Colonic mucosa (tissue), 4 donors: ENCODE data around the gene CILP2. TPM values are rescaled to one million over a fixed set of nuclear protein-coding genes. Genes with fewer than 3 reads are reported as not detected.

Experiments used
- DNase-seq: peaks from one replicate; pipeline ENCODE4 v3.0.0-alpha.2; 2020
- H3K27ac ChIP-seq: fragments of 200-600 bp; one replicate; pipeline ENCODE4 v1.8.0; 2021
- H3K27me3 ChIP-seq: fragments of 200-600 bp; one replicate; pipeline ENCODE4 v1.8.0; 2021
- H3K36me3 ChIP-seq: fragments of 200-600 bp; one replicate; pipeline ENCODE4 v1.8.0; 2021
- H3K4me1 ChIP-seq: fragments of 200-600 bp; one replicate; pipeline ENCODE4 v1.8.0; 2021; ENCODE audit warnings: mild to moderate bottlenecking
- H3K4me3 ChIP-seq: fragments of 200-600 bp; one replicate; pipeline ENCODE4 v1.8.0; 2021
- H3K9ac ChIP-seq, 2 donors: one replicate each; pipeline ENCODE4 v1.7.0; 2013; ENCODE audit warnings: control low read depth in 2 of 2, low read depth in 2 of 2, low read length in 2 of 2
- H3K9me3 ChIP-seq: fragments of 200-600 bp; one replicate; pipeline ENCODE4 v1.8.0; 2021
- intact Hi-C: fragments of 100-400 bp; cut with DNase I; formaldehyde crosslinking; loops from one replicate; pipeline ENCODE4 v1.14.1; 2022
- total RNA-seq, 2 donors: library from RNA; stranded (reverse); fragmentation: NEBNext Ultra II Directional in 1 of 2; extraction: Animal tissue kit (Norgen Biotek cat#: 25700) in 1 of 2; gene quantifications; one replicate each; pipeline ENCODE4 v1.2.1, GENCODE V29; 2021
- TF ChIP-seq, protein P1 (sequence below): fragments of 200-600 bp; IDR thresholded peaks from one replicate; pipeline ENCODE4 v1.8.0; 2022; ENCODE audit warnings: antibody characterized with exemption, mild to moderate bottlenecking
- donor health status: healthy.
- donor health status: DM: no; HTN: no; CAD: no.
- donor health status: DM: no; HTN: no; CAD: no.

Gene CILP2
- total RNA-seq, 2 donors from 2014 or later = 0.05 to 0.35 TPM

DNA sequence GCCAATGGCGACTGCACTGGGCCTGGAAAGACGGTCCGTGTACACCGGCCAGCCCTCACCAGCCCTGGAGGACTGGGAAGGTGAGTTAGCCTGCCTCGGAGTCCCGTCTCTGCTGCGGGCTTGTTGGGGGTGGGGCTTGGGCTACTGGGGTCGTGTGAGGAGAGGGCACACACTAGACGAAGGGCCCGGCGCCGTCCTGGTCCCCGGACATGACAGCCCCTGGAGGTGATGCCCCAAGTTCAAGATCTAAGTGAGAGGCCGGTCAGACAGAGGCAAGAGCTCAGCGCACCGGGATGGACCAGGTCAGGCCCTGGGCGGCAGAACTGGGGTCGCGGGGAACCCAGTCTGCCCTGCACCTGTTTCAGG lies 1.6 kb downstream of the CILP2 start:
- TF ChIP-seq, protein P1, sequence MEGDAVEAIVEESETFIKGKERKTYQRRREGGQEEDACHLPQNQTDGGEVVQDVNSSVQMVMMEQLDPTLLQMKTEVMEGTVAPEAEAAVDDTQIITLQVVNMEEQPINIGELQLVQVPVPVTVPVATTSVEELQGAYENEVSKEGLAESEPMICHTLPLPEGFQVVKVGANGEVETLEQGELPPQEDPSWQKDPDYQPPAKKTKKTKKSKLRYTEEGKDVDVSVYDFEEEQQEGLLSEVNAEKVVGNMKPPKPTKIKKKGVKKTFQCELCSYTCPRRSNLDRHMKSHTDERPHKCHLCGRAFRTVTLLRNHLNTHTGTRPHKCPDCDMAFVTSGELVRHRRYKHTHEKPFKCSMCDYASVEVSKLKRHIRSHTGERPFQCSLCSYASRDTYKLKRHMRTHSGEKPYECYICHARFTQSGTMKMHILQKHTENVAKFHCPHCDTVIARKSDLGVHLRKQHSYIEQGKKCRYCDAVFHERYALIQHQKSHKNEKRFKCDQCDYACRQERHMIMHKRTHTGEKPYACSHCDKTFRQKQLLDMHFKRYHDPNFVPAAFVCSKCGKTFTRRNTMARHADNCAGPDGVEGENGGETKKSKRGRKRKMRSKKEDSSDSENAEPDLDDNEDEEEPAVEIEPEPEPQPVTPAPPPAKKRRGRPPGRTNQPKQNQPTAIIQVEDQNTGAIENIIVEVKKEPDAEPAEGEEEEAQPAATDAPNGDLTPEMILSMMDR = no peak
- intact Hi-C loops = no loop called here
- no peak overlapping the region for H3K9ac ChIP-seq
- H3K27me3 ChIP-seq = peaks cover 29% of the 10 kb centered on the region
- no peak overlapping the region for H3K4me3 ChIP-seq
- no peak for DNase-seq
- H3K4me1 ChIP-seq = peaks cover 7% of the 10 kb centered on the region
- H3K27ac ChIP-seq = no peak overlapping the region
- no peaks in the 10 kb centered on the region for H3K36me3 ChIP-seq
- H3K9me3 ChIP-seq = no peaks in the 10 kb centered on the region

DNA sequence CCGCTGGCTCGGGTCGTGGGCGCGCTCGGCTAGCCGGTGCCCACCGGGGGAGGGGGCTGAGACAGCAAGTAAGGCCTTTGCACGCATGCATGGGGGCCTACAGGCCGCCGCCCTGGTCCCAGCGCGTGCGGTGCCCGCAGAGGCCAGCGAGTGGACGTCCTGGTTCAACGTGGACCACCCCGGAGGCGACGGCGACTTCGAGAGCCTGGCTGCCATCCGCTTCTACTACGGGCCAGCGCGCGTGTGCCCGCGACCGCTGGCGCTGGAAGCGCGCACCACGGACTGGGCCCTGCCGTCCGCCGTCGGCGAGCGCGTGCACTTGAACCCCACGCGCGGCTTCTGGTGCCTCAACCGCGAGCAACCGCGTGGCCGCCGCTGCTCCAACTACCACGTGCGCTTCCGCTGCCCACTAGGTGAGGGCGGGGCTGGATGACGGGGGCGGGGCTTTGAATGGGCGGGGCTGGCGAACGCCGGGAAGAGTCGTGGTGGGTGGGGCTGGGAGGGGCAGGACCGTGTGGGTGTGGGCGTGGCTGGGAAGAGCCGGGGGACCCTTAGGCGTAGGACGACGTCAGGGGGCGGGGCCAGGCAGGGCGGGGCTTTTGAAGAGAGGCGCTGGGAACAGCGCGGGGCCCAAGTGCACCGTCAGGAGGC lies 2.1 kb downstream of the CILP2 start:
- intact Hi-C loops = no loop called here
- Histone ChIP-seq H3K9me3 (no peaks in the 10 kb centered on the region), H3K27ac (no peak overlapping the region), H3K4me3 (peak overlapping the region; percentile 6), H3K27me3 (peaks cover 29% of the 10 kb centered on the region), H3K36me3 (no peaks in the 10 kb centered on the region), H3K4me1 (peaks cover 7% of the 10 kb centered on the region), H3K9ac (no peak overlapping the region)
- TF ChIP-seq, protein P1 = no peak
- DNase-seq = peak; percentile 95

DNA sequence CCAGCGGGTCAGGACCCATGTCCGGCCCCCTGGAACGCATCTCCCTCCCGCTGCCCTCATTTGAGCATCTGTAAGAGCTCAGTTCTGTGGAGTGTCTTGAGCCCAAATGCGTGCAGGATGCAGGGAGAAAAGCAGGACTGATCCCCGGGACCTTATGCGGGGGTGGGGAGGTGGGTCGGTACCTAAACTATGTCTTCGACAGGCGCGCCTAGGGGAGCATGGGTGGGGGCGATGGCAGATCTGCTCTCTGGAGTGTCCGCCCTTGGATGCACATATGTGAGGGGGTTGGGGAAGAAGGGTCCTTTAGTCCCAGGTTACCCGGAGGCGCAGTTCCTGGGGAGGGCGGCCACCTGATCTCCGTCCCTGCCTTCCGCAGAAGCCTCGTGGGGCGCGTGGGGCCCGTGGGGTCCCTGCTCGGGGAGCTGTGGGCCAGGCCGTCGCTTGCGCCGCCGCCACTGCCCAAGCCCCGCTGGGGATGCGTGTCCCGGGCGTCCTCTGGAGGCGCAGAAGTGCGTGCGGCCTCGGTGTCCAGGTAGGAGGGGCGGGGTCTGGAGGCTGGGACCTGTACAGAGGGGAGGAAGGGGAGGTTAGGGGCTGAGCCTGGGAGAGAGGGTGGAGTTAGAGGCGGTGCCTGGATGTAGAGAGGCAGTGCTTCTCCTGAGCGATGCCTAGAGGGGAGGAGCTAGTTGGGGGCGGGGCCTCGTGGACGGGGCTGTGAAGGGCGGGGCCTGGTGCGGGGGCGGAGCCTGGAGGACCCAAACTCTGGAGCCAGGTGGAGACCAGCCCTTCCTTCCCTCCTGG lies 2.9 kb downstream of the CILP2 start:
- peak; percentile 79 for DNase-seq
- H3K9me3 ChIP-seq = no peaks in the 10 kb centered on the region
- peak overlapping the region; percentile 6 for H3K4me3 ChIP-seq
- no peaks in the 10 kb centered on the region for H3K36me3 ChIP-seq
- peaks cover 7% of the 10 kb centered on the region for H3K4me1 ChIP-seq
- intact Hi-C loops = no loop called here
- H3K9ac ChIP-seq = no peak overlapping the region
- H3K27ac ChIP-seq = no peak overlapping the region
- H3K27me3 ChIP-seq = peaks cover 29% of the 10 kb centered on the region
- TF ChIP-seq, protein P1 = no peak

DNA sequence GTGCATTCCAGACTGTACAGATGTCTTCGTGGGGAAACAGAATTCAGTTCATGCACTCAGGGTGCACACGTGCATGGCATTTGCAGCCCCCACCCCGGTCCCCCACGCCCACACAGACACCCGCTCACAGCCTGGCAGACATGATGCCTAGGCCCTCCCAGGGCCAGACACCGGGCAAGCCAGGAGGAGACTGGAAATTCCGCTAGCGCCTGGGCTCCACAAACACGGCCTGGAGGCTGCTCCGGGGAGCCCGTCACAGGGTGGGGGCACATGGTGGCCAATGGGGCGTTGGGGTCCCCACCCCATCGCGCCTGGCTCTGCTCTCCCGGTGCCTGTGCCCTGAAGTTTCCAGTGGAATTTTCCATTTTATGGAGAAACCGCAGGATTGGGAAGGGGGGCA lies 3.6 kb downstream of the CILP2 start:
- TF ChIP-seq, protein P1 = no peak
- Histone ChIP-seq H3K9me3 (no peaks in the 10 kb centered on the region), H3K27me3 (peaks cover 29% of the 10 kb centered on the region), H3K27ac (no peak overlapping the region), H3K4me3 (peak overlapping the region; percentile 6), H3K36me3 (no peaks in the 10 kb centered on the region), H3K4me1 (peaks cover 7% of the 10 kb centered on the region), H3K9ac (no peak overlapping the region)
- intact Hi-C loops = no loop called here
- no peak for DNase-seq

DNA sequence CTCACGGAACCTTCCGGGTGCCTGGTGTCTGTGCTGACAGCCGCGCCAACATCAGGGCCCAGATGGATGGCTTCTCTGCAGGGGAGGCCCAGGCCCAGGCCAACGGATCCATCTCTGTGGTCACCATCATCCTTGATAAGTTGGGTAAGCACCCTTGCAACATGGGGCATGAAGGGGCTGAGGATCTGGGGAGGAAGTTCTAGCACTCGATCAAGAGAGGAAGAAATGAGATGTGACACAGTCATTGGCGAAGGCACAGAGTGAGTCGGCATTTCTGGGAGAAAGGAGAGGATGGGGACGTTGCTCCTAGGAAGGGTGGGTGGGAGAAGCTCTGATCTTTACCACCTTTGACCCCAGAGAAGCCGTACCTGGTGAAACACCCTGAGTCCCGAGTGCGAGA lies 4.4 kb downstream of the CILP2 start:
- DNase-seq = no peak
- H3K9ac ChIP-seq = no peak overlapping the region
- no peak overlapping the region for H3K27ac ChIP-seq
- H3K4me1 ChIP-seq = peaks cover 7% of the 10 kb centered on the region
- intact Hi-C loops = no loop called here
- no peaks in the 10 kb centered on the region for H3K9me3 ChIP-seq
- no peaks in the 10 kb centered on the region for H3K36me3 ChIP-seq
- TF ChIP-seq, protein P1 = no peak
- H3K4me3 ChIP-seq = no peak overlapping the region
- H3K27me3 ChIP-seq = peaks cover 25% of the 10 kb centered on the region
